CD4-positive, alpha-beta T cell treated with Interleukin-2 at 100 ng/mL for 4 hours (primary cell): ENCODE measurements around the gene OSCP1.

Experiments used
- DNase-seq: peaks from one replicate; pipeline ENCODE4 v3.0.0-alpha.2; 2020; ENCODE audit warnings: low spot score

The OSCP1 gene

DNA sequence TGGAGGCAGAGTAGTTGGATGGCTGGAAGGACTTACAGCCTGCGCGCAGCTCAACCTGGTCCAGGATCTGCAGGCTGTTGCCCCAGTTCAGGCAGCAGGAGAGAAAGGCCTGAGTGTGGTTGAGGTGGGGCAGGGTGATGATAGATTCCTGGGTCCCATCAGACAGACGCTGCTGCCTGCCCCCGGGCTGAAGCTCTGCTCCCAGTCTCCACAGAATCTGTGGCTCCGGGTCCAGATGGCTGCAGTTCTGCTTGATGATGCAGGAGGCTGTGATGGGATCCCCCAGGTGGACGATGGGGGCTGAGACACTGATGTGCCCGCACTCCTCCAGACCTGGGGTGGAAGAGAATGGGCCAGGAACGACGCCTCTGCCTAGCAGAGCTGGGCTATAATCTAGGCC is 25.1 kb upstream of the OSCP1 start:
- no peak for DNase-seq

DNA sequence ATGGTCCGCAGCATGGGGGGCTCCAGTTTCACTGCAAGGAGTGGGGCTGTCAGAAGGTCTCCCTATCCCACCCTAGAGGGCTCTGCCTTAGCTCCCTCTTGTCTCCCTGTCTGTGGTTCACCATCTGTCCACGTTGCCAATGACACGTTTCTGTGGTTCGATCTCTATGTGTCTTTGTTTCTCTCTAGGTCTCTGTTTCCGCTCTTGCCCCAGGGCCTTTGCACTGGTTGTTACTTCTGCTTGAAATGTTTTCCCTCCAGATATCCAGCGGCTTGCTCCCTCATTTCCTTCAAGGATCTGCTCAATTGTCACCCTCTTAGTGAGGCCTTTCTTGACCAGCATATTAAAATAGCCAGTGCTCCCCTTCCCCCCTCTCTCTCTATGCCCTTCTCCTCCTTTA is 22.4 kb upstream of the OSCP1 start:
- no peak for DNase-seq

DNA sequence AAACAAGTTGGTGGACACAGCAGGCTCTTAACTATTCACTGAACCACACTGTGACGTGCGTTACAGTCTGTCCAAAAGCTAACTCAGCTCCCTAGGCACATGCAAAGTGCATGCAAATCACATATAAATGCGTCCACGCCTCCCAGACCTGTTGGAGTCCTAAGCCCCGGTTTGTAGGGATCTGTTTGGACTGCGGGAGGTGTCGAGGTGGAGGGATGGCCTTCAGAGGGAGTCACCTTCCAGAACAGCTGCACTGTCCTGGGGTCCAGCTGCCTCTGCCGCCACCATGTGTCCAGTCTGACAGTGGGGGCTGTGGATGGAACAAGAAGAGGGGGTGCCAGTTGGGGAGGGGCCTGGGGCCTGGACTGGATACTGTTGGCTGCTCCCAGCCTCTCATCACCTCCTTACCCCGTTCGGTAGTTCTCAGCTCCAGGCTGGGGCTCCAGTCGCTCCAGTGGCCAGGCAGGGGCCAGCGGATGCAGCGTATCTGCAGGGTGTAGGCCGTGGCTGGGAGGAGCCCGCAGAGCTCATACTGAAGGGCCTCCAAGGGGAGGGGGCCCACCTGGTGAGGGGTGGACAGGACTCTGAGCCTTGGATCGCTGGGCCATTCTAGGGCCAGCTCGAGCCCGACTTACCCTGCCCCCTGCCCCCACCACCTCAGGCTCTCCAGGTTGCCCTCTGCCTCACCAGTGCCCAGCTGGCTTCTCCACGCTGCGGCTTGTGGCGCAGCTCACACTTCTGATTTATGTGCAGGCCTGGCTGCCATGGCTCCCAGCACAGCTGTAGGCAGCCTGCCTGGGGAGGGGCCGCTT is 21.8 kb upstream of the OSCP1 start:
- no peak for DNase-seq

DNA sequence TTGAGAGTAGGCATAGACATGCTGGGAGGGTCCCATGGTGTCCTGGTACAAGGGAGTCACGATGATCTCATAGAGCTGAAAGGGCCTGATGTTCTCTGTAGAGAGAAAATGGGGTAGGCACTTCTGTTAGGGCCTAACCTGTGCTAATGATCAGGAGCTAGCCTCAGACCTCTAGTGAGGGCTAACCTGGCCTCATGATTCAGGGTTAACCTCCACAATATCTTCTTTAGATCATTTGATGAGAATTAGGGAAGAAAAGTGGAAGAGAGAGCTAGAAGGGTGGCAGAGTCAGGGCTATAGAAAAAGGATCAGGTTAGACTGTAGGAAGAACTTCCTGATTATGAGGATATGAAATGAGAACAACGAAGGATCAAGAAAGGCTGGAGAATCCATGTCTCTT is 18.9 kb upstream of the OSCP1 start:
- no peak for DNase-seq

DNA sequence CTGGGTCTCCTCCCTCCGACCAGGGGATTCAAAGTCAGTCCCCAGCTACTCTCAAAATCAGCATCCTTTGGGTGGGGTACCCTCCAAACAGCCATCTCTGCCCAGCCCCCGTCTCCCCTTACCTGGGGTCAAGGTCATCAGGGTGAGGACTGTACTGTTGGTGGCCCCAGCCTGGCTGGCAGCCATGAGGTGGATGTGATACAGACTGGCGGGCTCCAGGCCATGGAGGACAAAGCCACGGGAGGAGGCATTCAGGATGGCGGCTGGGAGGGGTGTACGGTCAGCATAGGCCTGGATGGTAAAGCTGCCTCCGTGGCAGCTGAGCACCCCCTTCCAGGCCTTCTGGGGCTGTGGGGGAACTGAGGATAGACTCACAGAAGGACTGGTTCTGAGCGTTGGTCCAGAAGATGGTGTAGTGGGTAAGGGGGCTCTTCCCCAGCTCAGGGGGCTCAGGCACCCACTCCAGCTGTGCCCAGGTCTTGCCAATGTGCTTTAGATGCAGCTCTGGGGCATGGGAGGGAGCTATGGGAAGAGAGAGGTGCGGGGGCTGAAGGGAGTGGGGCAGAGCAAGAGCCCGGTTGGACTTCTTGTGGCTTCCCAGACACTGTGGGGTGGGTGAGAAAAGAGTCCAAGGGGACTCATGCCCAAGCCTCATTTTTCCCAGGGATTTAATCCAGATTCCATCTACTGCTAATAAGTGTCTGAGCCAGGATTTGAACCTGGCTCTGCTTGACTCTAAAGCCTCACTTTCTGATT is 17.6 kb upstream of the OSCP1 start:
- DNase-seq: no peak

DNA sequence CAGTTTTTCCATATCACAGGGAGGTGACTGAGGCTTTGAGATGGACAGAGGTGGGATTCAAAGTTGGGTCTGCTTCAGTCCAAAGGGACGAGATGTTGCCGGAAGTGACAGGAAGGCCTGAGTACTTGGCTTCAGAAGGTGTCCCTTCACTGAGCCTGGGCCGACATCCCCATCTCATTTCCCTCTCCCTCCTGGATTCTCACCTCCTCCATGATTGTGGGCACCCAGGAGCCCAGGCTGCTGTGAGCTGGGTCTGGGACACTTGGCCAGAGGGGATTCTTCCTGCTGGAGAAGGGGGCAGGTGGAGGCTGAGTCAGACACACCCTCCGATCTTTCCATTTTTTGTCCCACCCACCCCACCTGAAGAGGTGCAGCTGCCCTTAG is 16.8 kb upstream of the OSCP1 start:
- DNase-seq: no peak

DNA sequence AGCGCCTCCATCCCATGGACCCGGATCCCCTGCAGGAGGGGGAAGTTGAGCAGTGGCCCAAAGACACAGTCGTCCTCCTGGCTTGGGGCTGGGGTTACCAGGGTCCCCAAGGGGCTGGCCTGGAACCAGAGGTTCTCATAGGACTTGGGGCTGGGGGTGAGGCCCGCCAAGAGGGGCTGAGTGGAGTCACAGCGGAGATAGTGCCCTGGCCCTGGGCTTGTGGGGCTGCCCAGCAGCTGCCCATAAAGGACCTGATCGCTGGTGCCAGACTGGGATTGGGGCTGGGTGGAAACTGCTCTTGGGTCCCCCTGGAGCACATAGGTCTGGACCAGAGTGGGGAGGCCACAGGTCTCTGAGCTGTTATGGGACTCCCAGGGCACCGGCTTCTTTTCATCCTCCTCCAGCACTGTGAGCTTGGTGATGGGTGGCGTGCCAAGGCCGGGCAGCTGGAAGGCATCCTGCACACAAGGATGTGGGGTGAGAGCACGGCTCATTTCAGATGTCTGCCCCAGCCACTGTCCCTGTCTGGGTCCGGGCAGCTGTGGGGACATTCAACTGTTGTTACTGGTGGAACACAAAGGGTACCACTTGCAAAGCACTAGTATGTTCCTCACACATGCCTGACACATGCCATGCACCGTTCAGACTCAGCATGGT is 16.2 kb upstream of the OSCP1 start:
- DNase-seq: no peak

DNA sequence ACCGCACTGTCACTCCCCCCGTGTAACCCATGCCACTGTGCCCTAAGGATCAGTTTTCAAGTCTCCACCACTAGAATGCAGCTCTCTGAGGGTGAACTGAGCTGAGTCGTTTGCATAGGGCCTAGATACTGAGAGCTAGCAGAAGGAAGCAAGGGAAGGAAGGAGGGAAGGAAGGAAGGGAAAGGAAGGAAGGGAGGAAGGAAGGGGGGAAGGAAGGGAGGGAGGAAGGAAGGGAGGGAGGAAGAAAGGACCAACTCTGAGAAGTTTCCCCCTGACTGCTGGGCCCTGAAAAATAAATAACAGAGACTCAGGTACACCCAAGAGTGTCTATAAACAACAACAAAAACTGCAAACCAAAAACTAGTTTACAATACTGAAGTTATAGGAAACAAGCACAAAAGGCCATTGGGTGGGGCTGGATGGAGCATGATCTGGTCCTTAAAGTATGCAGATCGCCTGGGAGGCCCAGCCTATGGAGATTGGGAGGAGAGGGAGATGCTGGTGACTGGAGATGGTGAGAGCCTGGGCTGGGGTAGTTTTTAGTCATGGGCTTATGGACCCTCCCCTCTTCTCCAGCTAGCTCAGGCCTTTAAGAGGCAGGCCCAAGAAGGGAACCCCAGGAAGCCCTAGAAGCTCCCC is 15.6 kb upstream of the OSCP1 start:
- DNase-seq: no peak

DNA sequence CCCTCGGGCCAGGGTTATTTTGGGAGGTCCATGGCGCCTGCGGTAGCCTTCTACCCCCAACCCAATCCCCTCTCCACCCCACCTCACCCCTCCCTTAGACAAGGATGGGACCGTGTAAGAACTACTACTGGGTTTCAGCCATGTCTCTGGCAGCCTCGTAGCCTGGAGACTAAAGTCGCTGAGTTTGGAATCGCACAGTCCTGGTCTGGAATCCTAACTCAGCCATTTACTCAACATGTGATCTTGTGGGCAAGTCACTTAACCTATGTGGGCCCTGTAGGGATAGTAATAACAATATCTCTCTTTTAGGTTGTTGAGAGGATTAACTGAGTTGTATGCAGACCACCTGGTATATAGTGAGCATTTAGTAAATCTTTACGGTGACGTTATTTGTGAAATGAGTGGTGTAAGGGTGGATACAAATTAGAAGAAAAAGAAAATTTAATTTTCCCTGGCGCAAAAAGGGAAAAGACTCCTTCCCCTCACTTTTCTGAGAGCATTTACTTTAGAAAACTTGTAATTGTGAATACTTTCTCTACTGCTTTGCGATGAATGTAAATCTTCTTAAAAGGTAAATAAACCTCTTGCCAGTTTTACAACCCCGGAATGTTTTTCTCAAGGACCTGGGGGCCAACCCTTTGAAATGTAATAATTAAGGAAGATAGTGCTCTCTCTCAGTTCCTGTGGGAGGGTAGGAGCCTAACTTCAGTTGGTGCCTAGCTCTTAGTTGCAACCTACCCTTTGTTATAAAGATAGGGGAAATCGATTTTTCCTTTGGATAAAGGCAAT is 14.5 kb upstream of the OSCP1 start:
- no peak for DNase-seq

DNA sequence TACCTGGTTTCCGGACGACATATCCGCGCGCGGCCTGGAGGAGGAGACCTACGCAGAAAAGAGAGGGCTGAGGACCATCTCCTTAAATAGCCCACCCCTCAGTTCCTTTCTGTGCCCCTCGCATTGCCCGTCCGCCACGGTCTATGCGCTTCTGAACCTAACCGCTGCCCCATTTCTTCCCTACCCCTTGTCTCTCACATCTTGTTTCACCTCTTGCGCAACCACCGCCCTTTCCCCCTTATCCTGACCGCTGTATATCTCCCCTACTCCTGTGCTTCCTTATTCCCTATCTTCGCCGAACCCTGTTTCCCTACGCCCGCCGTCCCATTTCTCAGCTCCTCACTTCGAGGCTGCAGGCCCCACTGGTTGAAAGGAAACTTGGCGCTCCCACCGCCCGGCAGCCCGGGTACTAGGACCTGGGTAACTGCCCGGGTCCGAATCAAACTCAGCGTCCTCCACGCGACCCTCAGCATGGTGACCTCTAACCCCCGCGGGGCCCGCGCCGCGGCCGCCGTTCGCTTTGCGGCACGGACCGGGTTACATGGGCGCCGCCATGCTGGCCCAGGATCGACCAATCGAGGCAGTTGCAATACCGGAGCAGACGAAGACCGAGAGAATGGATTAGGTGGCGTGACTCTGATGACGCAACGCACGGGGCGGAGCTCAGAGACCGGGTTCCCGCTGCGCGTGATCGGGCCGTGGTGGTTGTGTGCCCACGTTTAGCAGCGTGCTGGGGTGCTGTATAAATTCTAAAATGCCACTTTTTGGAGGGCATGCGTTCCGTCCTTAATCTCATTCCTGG is 13.8 kb upstream of the OSCP1 start, which contains the start of gene MRPS15:
Gene MRPS15 (minus strand): TSS at position 582 of the 802 bp plus-strand sequence. CDS start 109 bp downstream, at position 473.
- DNase-seq: peak; percentile 93

DNA sequence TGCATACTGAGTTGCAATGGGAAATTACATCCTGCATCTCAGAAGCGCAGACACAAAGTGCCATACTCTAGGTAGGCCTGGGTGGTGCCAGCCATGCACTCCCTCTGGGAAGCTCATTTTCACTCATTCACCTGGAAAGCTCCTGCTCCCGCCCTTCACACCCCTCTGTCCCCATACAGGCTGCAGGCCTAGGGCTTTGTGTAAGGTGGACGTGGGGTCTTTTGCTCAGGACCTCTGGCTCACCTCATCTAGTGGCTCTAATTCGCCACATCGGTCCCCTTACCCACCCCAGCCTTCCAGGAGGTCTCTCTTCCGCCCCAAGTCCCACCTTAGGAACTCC is 13.2 kb upstream of the OSCP1 start:
- DNase-seq: no peak

DNA sequence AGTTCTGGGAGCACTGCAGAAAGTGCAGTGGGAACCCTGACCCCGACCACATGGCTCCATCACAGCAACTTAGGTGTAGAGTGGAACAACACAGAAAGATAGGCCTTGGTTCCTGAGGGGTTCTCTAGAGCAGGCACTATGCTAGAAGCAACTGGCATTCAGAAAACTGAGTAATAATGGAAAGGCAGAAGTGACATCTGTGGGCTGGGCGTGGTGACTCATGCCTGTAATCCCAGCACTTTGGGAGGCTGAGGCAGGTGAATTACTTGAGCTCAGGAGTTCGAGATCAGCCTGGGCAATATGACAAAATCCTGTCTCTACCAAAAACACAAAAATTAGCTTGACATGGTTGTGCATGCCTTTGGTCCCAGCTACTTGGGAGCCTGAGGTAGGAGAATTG is 8.7 kb upstream of the OSCP1 start:
- peak; percentile 16 for DNase-seq

DNA sequence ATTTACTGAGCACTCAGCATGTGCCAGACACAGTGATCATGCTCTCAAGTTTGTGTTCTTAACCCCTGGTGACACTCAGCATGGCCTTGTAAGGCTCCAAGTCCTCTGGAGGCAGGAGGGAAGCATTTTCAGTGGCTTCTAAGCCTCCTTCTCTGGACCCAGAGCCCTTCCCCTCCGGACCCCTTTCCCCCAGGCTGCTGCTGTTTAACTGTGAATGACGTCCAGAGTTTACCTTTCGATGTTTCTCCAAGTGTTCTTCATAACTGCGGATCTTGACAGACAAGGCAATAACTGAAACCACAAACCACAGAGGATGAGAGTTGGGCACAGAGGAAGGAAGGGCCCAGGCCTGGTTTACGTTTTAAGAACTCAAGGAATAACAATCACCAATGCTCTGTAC is 7.4 kb upstream of the OSCP1 start:
- DNase-seq: no peak

DNA sequence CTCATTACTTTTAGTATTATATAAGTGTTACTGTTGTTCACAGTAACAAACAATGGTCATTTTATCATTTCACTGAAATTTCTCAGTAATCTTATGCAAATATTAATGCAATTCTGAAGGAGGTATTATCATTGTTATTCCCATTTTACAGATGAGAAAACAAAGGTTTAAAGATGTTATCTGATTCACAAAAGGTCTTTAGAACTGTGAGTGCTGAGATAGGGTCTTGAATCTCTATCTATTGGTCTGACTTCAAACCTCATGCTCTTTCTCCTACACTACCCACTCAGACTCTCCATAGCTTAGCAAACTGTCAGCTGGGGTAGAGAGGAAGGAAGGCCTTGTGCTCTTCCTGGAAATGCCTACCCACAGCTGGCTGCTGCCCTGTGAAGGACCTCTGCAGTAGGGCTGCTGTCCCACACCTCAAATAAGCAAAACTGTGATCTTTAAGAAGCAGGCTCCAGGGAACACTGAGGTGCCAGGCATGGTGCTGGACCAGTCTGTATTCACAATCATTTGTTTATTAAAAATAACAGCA is 6.2 kb upstream of the OSCP1 start:
- DNase-seq: no peak

DNA sequence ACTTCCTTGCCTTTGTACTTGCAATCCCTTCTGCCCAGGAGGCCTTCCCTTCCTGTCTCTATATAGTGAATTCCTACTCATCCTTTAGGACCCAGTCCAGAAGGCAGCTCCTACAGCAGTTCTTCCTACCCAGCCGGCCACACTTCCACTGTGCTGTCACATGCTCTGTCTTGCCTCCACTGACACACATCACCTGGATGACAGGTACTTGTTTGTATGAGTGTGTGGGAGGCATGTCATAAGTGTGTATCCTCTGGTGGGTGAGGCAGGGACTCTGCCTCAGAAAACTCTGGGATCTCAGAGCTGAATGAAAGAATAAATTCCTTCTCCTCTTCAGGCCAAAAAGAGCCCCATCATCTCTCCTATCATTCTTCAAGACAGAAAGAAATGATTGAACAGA is 5.1 kb upstream of the OSCP1 start:
- DNase-seq: no peak

DNA sequence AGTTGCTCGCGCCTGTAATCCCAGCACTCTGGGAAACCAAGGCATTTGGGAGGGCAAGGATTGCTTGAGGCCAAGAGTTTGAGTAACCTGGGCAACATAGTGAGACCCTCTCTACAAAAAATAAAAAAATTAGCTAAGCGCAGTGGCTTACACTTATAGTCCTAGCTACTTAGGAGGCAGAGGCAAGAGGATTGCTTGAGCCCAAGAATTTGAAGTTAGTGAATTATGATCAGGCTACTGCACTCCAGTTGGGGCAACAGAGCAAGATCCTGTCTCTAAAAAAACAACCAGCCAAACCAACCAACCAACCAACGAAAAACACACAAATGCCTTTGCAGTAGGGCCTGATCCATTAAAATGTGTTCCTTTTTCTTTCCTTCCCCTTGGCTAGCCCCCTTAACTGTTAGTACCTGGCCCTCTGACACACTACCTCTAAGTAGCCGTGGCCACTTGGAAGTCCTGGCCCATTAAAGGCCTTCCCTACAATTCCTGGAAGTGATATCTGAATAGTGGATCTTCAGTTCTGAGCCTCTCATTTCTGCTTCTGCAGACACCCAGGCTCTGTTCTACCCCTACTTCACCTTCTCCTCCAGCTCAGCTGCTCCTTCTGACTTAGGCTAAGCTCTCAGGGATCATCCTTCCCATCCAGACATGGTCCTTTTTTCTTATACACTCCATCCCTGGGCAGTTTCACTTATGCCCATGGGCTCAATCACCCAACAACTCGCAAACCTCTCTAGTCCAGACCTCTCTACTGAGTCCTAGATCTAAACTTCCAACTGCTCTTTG is 3.5 kb upstream of the OSCP1 start:
- no peak for DNase-seq

DNA sequence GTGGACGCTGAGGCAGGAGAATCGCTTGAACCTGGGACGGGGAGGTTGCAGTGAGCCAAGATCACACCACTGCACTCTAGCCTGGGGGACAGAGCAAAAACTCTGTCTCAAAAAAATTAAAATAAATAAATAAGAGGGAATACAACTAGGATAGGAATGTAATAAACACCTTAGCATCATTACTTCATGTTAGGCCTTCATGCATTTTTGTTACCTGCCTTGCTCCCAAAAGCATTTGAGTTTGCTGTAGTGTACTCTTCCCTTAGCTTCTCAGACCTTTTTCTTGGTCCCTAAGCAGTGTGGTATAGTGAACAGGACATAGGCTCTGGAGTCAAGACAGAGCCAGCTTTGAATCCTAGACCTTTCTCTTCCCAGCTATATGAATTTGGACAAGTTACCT is 2.8 kb upstream of the OSCP1 start:
- no peak for DNase-seq

DNA sequence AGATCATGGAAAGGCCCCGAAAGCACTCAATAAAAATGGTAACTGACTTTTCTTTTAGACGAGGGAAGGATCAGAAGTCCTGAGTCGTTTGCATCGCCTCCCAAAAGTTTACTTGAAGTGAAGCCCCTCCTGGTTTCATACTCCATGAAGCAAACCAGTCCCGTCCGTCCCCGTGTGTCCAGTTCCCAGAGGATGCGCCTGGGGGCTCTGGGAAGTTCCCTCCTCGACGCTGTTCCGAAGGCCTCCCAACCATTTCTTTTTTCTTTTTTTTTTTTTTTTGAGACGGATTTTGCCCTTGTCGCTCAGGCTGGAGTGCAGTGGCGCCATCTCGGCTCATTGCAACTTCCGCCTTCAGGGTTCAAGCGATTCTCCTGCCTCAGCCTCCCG is 661 bp upstream of the OSCP1 start:
- no peak for DNase-seq

DNA sequence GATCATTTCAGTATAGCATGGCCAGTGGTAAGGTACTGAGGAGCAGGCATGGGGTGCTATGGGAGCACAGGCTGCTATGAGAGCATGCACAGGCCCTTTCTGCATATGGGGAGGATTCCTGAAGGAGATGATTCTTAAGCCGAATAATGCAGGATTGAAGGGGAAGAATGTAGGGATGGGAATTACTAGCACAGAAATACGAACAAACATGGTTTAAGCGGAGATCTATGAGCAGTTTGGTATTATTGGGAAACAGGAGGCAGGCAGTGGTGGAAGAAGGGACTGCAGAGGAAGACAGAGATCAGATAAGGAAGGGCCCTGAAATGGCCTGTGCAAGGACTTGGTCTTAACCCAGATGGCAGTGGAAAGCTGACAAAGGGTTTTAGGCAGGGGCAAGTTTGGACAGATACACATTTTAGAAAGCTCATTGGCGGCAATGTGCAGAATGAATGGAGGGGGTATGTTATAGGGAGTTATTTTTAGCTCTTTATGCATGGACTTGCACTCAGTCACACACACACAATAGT is 1.7 kb downstream of the OSCP1 start:
- DNase-seq: no peak

DNA sequence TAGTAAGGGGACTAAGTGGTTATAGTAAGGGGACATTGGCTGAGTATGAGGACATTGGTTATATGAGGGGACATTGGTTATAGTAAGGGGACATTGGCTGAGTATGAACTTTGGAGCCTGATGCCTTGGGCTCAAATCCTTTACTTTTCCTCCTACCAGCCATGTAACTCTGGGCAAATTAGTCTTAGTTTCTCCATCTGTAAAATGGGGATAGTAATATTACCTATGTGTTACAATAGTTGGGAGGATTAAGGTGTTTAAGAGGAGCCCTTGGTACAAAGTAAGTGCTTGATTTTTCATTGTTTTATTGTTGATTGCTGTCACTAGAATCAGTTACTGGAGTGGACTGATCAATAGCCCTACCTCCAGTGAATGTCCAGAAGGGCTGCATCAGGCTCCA is 2.8 kb downstream of the OSCP1 start:
- no peak for DNase-seq
